ENCODE measurements around the gene EVL. TPM values are rescaled to one million over a fixed set of nuclear protein-coding genes. Genes with fewer than 3 reads are reported as not detected.
A peak's percentile ranks its signal among the peaks of the same experiment; 100 is the strongest.
"Not testable (repeated sequence)": the region's sequence is repeated elsewhere in the genome, so short reads cannot be mapped to it uniquely, and the experiment has no call there.

The EVL gene
- total and polyA plus RNA-seq, 2 donors: 233 to 240 TPM

GRCh38 chr14:100165376-100165775 lies 100.2 kb downstream of the EVL start:
- Histone ChIP-seq H3K4me1 (ENCODE audit: control insufficient read depth in 2 of 2, insufficient read depth in 2 of 2, low read length in 2 of 2) (peaks cover 4 to 16% of the 10 kb centered on the region in 2 donors), H3K27me3 (ENCODE audit: control insufficient read depth in 2 of 2, insufficient read depth in 1 of 2, low read length in 1 of 2) (peaks cover 3 to 38% of the 10 kb centered on the region in 2 donors), H3K36me3 (ENCODE audit: control insufficient read depth in 2 of 2, insufficient read depth in 2 of 2, low read length in 1 of 2) (no peaks in the 10 kb centered on the region), H3K9me3 (ENCODE audit: control insufficient read depth in 2 of 2, insufficient read depth in 1 of 2, low read length in 1 of 2) (peaks cover 0 to 7% of the 10 kb centered on the region in 2 donors), H3K4me3 (ENCODE audit: low read length in 2 of 2) (no peak overlapping the region), H3K27ac (ENCODE audit: low read depth in 1 of 2, low read length in 1 of 2) (no peak overlapping the region)
- peak in 1 of 9 donors; percentile 42 for DNase-seq (ENCODE audit: low read depth in 6 of 9, low spot score in 9 of 9)
- 88% methylated on average over 27 of the region's 27 CpGs for WGBS

DNA sequence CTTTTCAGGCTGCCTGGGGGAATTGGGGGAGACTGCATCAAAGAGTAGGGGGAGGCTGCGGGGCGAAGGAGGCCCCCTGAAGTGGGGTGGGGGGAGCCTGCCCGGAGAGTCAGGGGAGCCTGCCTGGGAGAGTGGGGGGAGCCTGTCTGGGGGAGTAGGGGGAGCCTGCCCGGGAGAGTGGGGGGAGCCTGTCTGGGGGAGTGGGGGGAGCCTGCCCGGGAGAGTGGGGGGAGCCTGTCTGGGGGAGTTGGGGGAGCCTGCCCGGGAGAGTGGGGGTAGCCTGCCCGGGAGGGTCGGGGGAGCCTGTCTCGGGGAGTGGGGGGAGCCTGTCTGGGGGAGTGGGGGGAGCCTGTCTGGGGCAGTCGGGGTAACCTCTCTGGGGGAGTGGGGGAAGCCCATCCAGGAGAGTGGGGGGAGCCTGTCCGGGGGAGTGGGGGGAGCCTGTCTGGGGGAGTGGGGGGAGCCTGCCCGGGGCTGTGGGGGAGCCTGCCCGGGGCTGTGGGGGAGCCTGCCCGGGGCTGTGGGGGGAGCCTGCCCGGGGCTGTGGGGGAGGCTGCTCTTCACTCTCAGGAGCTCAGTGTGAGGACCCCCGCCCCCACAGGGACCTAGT lies 100.7 kb downstream of the EVL start:
- H3K9me3 ChIP-seq (ENCODE audit: control insufficient read depth in 2 of 2, insufficient read depth in 1 of 2, low read length in 1 of 2): peaks cover 0 to 1% of the 10 kb centered on the region in 2 donors
- H3K27me3 ChIP-seq (ENCODE audit: control insufficient read depth in 2 of 2, insufficient read depth in 1 of 2, low read length in 1 of 2): peaks cover 0 to 33% of the 10 kb centered on the region in 2 donors
- H3K36me3 ChIP-seq (ENCODE audit: control insufficient read depth in 2 of 2, insufficient read depth in 2 of 2, low read length in 1 of 2): no peaks in the 10 kb centered on the region
- peak overlapping the region in 1 of 2 donors; percentile 20 for H3K4me3 ChIP-seq (ENCODE audit: low read length in 2 of 2)
- DNase-seq (ENCODE audit: low read depth in 6 of 9, low spot score in 9 of 9): no peak
- 44% methylated on average over 13 of the region's 16 CpGs for WGBS
- H3K27ac ChIP-seq (ENCODE audit: low read depth in 1 of 2, low read length in 1 of 2): no peak overlapping the region
- peaks cover 4 to 16% of the 10 kb centered on the region in 2 donors for H3K4me1 ChIP-seq (ENCODE audit: control insufficient read depth in 2 of 2, insufficient read depth in 2 of 2, low read length in 2 of 2)

- Histone ChIP-seq H3K4me3 (ENCODE audit: low read length in 2 of 2) (no peak overlapping the region), H3K27me3 (ENCODE audit: control insufficient read depth in 2 of 2, insufficient read depth in 1 of 2, low read length in 1 of 2) (peaks cover 0 to 25% of the 10 kb centered on the region in 2 donors), H3K36me3 (ENCODE audit: control insufficient read depth in 2 of 2, insufficient read depth in 2 of 2, low read length in 1 of 2) (no peaks in the 10 kb centered on the region), H3K4me1 (ENCODE audit: control insufficient read depth in 2 of 2, insufficient read depth in 2 of 2, low read length in 2 of 2) (peaks cover 4 to 12% of the 10 kb centered on the region in 2 donors), H3K27ac (ENCODE audit: low read depth in 1 of 2, low read length in 1 of 2) (no peak overlapping the region), H3K9me3 (ENCODE audit: control insufficient read depth in 2 of 2, insufficient read depth in 1 of 2, low read length in 1 of 2) (no peaks in the 10 kb centered on the region)
- 15% methylated on average over 1 of the region's 1 CpG for WGBS
- DNase-seq (ENCODE audit: low read depth in 6 of 9, low spot score in 9 of 9): no peak
Observed at GRCh38 chr14:100168506-100168905, 103.3 kb downstream of the EVL start.

DNA sequence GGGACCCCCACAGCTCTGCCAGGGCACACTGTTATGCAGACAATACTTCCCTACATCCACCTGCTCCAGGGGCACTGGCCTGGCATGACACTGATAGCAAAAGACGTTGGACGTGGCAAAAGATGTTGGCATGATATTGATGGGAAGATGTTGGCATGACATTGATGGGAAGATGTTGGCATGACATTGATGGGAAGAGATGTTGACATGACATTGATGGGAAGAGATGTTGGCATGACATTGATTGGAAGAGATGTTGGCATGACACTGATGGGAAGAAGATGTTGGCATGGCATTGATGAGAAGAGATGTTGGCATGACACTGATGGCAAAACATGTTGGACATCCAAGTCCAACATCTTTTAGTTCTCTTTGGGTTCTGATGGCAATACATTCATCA lies 105.7 kb downstream of the EVL start:
- H3K36me3 ChIP-seq (ENCODE audit: control insufficient read depth in 2 of 2, insufficient read depth in 2 of 2, low read length in 1 of 2): no peaks in the 10 kb centered on the region
- WGBS: 100% methylated on average over 2 of the region's 2 CpGs

DNA sequence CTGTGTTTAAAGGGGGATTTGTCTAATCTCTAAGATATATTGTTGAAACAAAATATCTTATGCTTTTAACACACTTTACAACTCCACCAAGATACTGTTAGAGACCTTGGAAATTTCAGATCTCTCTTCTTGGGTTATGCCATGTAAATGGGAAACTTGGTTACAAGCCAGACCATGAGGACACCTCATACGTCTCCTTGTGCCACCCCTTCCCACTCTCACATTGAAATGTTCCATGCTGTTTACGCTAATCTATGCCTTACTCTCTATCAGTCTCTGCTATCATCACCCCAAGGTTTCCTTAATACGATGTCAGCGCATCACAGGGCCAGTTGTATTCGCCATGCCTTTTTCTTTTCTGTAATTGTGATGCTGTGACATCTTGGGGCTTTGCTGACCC lies 107.6 kb downstream of the EVL start:
- Histone ChIP-seq H3K36me3 (ENCODE audit: control insufficient read depth in 2 of 2, insufficient read depth in 2 of 2, low read length in 1 of 2) (no peaks in the 10 kb centered on the region), H3K4me3 (ENCODE audit: low read length in 2 of 2) (no peak overlapping the region), H3K4me1 (ENCODE audit: control insufficient read depth in 2 of 2, insufficient read depth in 2 of 2, low read length in 2 of 2) (no peaks in the 10 kb centered on the region), H3K27me3 (ENCODE audit: control insufficient read depth in 2 of 2, insufficient read depth in 1 of 2, low read length in 1 of 2) (no peaks in the 10 kb centered on the region), H3K27ac (ENCODE audit: low read depth in 1 of 2, low read length in 1 of 2) (no peak overlapping the region), H3K9me3 (ENCODE audit: control insufficient read depth in 2 of 2, insufficient read depth in 1 of 2, low read length in 1 of 2) (no peaks in the 10 kb centered on the region)
- 97% methylated on average over 5 of the region's 5 CpGs for WGBS
- no peak for DNase-seq (ENCODE audit: low read depth in 6 of 9, low spot score in 9 of 9)

More for the DNA sequence above, 105.7 kb downstream of the EVL start:
- DNase-seq (ENCODE audit: low read depth in 6 of 9, low spot score in 9 of 9): no peak
- Histone ChIP-seq H3K4me1 (ENCODE audit: control insufficient read depth in 2 of 2, insufficient read depth in 2 of 2, low read length in 2 of 2) (peaks cover 4 to 9% of the 10 kb centered on the region in 2 donors), H3K4me3 (ENCODE audit: low read length in 2 of 2) (no peak overlapping the region), H3K27me3 (ENCODE audit: control insufficient read depth in 2 of 2, insufficient read depth in 1 of 2, low read length in 1 of 2) (peaks cover 0 to 10% of the 10 kb centered on the region in 2 donors), H3K27ac (ENCODE audit: low read depth in 1 of 2, low read length in 1 of 2) (no peak overlapping the region), H3K9me3 (ENCODE audit: control insufficient read depth in 2 of 2, insufficient read depth in 1 of 2, low read length in 1 of 2) (no peaks in the 10 kb centered on the region)

DNA sequence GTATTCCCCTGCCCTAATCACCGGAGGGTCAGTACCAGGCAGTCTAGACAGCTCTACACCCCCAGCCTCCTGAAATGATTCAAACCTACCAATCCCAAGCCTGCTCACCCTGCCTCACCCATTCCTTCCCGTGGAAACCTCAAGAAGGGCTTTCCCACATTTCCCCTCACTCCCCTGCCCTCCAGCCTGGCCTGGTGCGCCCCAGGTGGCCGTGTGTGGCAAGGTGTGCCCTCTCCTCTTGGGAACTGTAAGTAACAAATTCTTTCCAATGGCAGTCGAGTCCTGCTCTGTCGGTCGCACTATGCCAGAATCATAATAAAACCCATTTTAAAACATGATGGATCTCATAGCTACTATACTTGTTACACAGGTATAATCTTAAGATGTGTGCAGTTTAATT lies 108.1 kb downstream of the EVL start:
- no peaks in the 10 kb centered on the region for H3K4me1 ChIP-seq (ENCODE audit: control insufficient read depth in 2 of 2, insufficient read depth in 2 of 2, low read length in 2 of 2)
- no peak for DNase-seq (ENCODE audit: low read depth in 6 of 9, low spot score in 9 of 9)
- no peaks in the 10 kb centered on the region for H3K27me3 ChIP-seq (ENCODE audit: control insufficient read depth in 2 of 2, insufficient read depth in 1 of 2, low read length in 1 of 2)
- no peaks in the 10 kb centered on the region for H3K9me3 ChIP-seq (ENCODE audit: control insufficient read depth in 2 of 2, insufficient read depth in 1 of 2, low read length in 1 of 2)
- H3K27ac ChIP-seq (ENCODE audit: low read depth in 1 of 2, low read length in 1 of 2): no peak overlapping the region
- H3K36me3 ChIP-seq (ENCODE audit: control insufficient read depth in 2 of 2, insufficient read depth in 2 of 2, low read length in 1 of 2): no peaks in the 10 kb centered on the region
- no peak overlapping the region for H3K4me3 ChIP-seq (ENCODE audit: low read length in 2 of 2)
- WGBS: 92% methylated on average over 7 of the region's 7 CpGs

- no peak for DNase-seq (ENCODE audit: low read depth in 6 of 9, low spot score in 9 of 9)
- WGBS: 98% methylated on average over 14 of the region's 14 CpGs
Observed at GRCh38 chr14:100176811-100177327, 111.6 kb downstream of the EVL start.

GRCh38 chr14:100178691-100179090 lies 113.5 kb downstream of the EVL start:
- Histone ChIP-seq H3K27me3 (ENCODE audit: control insufficient read depth in 2 of 2, insufficient read depth in 1 of 2, low read length in 1 of 2) (no peaks in the 10 kb centered on the region), H3K9me3 (ENCODE audit: control insufficient read depth in 2 of 2, insufficient read depth in 1 of 2, low read length in 1 of 2) (no peaks in the 10 kb centered on the region), H3K36me3 (ENCODE audit: control insufficient read depth in 2 of 2, insufficient read depth in 2 of 2, low read length in 1 of 2) (no peaks in the 10 kb centered on the region), H3K4me3 (ENCODE audit: low read length in 2 of 2) (no peak overlapping the region), H3K4me1 (ENCODE audit: control insufficient read depth in 2 of 2, insufficient read depth in 2 of 2, low read length in 2 of 2) (no peaks in the 10 kb centered on the region), H3K27ac (ENCODE audit: low read depth in 1 of 2, low read length in 1 of 2) (no peak overlapping the region)
- no peak for DNase-seq (ENCODE audit: low read depth in 6 of 9, low spot score in 9 of 9)
- WGBS: 99% methylated on average over 7 of the region's 7 CpGs

More at GRCh38 chr14:100176811-100177327, 111.6 kb downstream of the EVL start:
- Histone ChIP-seq H3K27ac (ENCODE audit: low read depth in 1 of 2, low read length in 1 of 2) (no peak overlapping the region), H3K27me3 (ENCODE audit: control insufficient read depth in 2 of 2, insufficient read depth in 1 of 2, low read length in 1 of 2) (no peaks in the 10 kb centered on the region), H3K9me3 (ENCODE audit: control insufficient read depth in 2 of 2, insufficient read depth in 1 of 2, low read length in 1 of 2) (no peaks in the 10 kb centered on the region), H3K4me1 (ENCODE audit: control insufficient read depth in 2 of 2, insufficient read depth in 2 of 2, low read length in 2 of 2) (no peaks in the 10 kb centered on the region), H3K36me3 (ENCODE audit: control insufficient read depth in 2 of 2, insufficient read depth in 2 of 2, low read length in 1 of 2) (no peaks in the 10 kb centered on the region), H3K4me3 (ENCODE audit: low read length in 2 of 2) (no peak overlapping the region)

GRCh38 chr14:100180671-100181070 lies 115.4 kb downstream of the EVL start:
- H3K36me3 ChIP-seq (ENCODE audit: control insufficient read depth in 2 of 2, insufficient read depth in 2 of 2, low read length in 1 of 2); H3K4me1 ChIP-seq (ENCODE audit: control insufficient read depth in 2 of 2, insufficient read depth in 2 of 2, low read length in 2 of 2); H3K27me3 ChIP-seq (ENCODE audit: control insufficient read depth in 2 of 2, insufficient read depth in 1 of 2, low read length in 1 of 2); H3K4me3 ChIP-seq (ENCODE audit: low read length in 2 of 2); H3K9me3 ChIP-seq (ENCODE audit: control insufficient read depth in 2 of 2, insufficient read depth in 1 of 2, low read length in 1 of 2); DNase-seq (ENCODE audit: low read depth in 6 of 9, low spot score in 9 of 9); H3K27ac ChIP-seq (ENCODE audit: low read depth in 1 of 2, low read length in 1 of 2): not testable (repeated sequence)
- WGBS: 96% methylated on average over 28 of the region's 30 CpGs

Measured in thymus (tissue), 11 donors.